Esophagus (tissue), 2 donors: ENCODE results near the gene GLIS1. TPM values are rescaled to one million over a fixed set of nuclear protein-coding genes. Genes with fewer than 3 reads are reported as not detected.

ENCODE experiments used
- H3K27ac ChIP-seq, 2 donors: one replicate each; pipeline ENCODE4 v1.5.1; 2013; ENCODE audit warnings: low read depth in 2 of 2, mild to moderate bottlenecking in 2 of 2, inconsistent platforms in 1 of 2, low read length in 1 of 2, moderate library complexity in 1 of 2
- H3K27me3 ChIP-seq, 2 donors: one replicate each; pipeline ENCODE4 v1.6.1; 2013; ENCODE audit warnings: low read length in 2 of 2, control low read depth in 1 of 2, mild to moderate bottlenecking in 1 of 2; ENCODE audit not compliant: insufficient read depth in 2 of 2, control insufficient read depth in 1 of 2
- H3K36me3 ChIP-seq, 2 donors: one replicate each; pipeline ENCODE4 v1.6.1; 2013; ENCODE audit warnings: low read length in 1 of 2; ENCODE audit not compliant: control insufficient read depth in 2 of 2, insufficient read depth in 2 of 2
- H3K4me1 ChIP-seq, 2 donors: one replicate each; pipeline ENCODE4 v1.6.1; 2013; ENCODE audit warnings: low read length in 1 of 2; ENCODE audit not compliant: control insufficient read depth in 2 of 2, insufficient read depth in 2 of 2
- H3K4me3 ChIP-seq, 2 donors: one replicate each; pipeline ENCODE4 v1.5.1; 2013; ENCODE audit warnings: low read length in 2 of 2, mild to moderate bottlenecking in 2 of 2, low read depth in 1 of 2, moderate library complexity in 1 of 2
- H3K9me3 ChIP-seq, 2 donors: one replicate each; pipeline ENCODE4 v1.6.1; 2013; ENCODE audit warnings: mild to moderate bottlenecking in 2 of 2, low read depth in 1 of 2, low read length in 1 of 2, moderate library complexity in 1 of 2; ENCODE audit not compliant: control insufficient read depth in 2 of 2, insufficient read depth in 1 of 2
- WGBS, 2 donors: extraction: QIAGEN DNeasy Blood & Tissue Kit; methylation state at CpG; one replicate each; pipeline ENCODE4 v1.1.7; 2013; 5-methylcytosine and 5-hydroxymethylcytosine counted together
- polyA plus RNA-seq, 2 donors: library from polyadenylated mRNA; stranded (reverse); fragments of 200-250 nt; gene quantifications; one replicate each; pipeline ENCODE4 v1.2.3, GENCODE V29; 2013
- donor health status: healthy with polysubstance abuse.
- donor health status: Bipolar disorder and iron deficiency.

Gene GLIS1
- polyA plus RNA-seq: under 1 TPM; 0.18 TPM

DNA sequence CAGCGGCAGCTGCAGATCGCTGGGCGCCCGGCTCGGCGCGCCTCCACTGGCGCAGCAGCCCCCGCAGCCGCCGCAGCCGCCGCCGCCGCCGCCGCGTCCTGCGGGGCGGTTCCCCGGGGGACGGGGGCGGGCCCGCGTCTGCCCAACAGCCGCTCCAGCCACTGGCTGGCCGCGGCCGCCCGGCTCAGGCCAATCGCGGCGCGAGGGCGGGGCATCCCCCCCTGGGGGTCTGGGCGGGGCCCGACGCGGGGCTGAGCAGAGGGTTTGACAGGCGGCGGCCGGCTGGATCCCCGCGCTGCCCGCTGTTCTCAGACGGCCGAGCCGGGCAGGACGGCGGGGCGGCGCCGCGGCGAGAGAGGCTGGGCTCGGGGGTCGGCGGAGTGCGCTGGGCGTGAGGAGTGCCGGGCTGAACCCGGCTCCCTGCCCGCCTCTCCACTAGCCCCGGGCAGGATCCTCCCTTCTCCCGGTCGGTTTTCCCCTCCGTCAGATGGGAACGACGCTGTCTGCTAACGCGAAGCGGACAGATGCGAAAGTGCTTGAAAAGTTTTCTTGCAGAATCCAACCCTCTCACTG, at the start of gene GLIS1:
Gene GLIS1, minus strand, starts transcription at position 56 of the 573 bp plus-strand sequence. CDS start 1,100 bp downstream, outside the sequence.
- Histone ChIP-seq H3K4me3 (peak within 1 kb of the TSS; percentile 55 to 63), H3K27me3 (peaks cover 6 to 22% of the 10 kb centered on the region in 2 donors), H3K4me1 (peaks cover 4 to 10% of the 10 kb centered on the region in 2 donors), H3K9me3 (no peaks in the 10 kb centered on the region), H3K27ac (no peak within 1 kb of the TSS), H3K36me3 (no peaks in the 10 kb centered on the region)
- 0 to 1% methylated on average over 49 to 73 of the region's 73 CpGs for WGBS, 2 donors

GRCh38 chr1:53787655-53788054, 48.7 kb upstream of the GLIS1 start:
- no peaks in the 10 kb centered on the region for H3K9me3 ChIP-seq
- no peak overlapping the region for H3K4me3 ChIP-seq
- peaks cover 0 to 3% of the 10 kb centered on the region in 2 donors for H3K36me3 ChIP-seq
- no peaks in the 10 kb centered on the region for H3K27me3 ChIP-seq
- no peaks in the 10 kb centered on the region for H3K4me1 ChIP-seq
- 95 to 96% methylated on average over 3 of the region's 3 CpGs for WGBS, 2 donors
- H3K27ac ChIP-seq: no peak overlapping the region

DNA sequence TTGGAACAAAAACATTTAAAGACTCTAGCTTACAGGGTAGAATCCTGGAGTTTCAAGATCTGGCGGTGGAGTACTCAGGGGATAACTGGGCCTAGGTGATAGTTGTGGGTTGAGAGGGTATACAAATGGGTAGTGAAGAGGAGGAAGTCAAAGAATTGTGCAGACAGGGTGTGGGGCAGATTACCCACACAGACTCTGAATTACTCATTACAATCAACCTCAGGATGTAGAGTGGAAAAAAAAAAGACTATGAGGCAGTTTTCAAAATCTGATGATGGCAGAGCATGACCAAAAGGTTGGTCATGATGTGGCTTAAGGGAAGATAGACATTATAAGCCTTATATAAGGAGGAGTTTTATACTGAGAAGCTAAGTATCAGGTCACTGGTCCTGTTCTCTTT, 44.1 kb upstream of the GLIS1 start:
- Histone ChIP-seq H3K9me3 (no peaks in the 10 kb centered on the region), H3K4me1 (no peaks in the 10 kb centered on the region), H3K36me3 (peaks cover 0 to 3% of the 10 kb centered on the region in 2 donors), H3K27ac (no peak overlapping the region), H3K4me3 (no peak overlapping the region), H3K27me3 (no peaks in the 10 kb centered on the region)
- WGBS, 2 donors: 81 to 85% methylated on average over 1 of the region's 1 CpG

GRCh38 chr1:53781654-53782053, 42.7 kb upstream of the GLIS1 start:
- peaks cover 1 to 2% of the 10 kb centered on the region in 2 donors for H3K36me3 ChIP-seq
- H3K4me1 ChIP-seq: no peaks in the 10 kb centered on the region
- WGBS, 2 donors: 83 to 86% methylated on average over 3 of the region's 3 CpGs
- H3K27ac ChIP-seq: no peak overlapping the region
- no peaks in the 10 kb centered on the region for H3K27me3 ChIP-seq
- H3K4me3 ChIP-seq: no peak overlapping the region
- no peaks in the 10 kb centered on the region for H3K9me3 ChIP-seq

GRCh38 chr1:53777272-53777671, 38.3 kb upstream of the GLIS1 start:
- Histone ChIP-seq H3K4me3 (no peak overlapping the region), H3K4me1 (no peaks in the 10 kb centered on the region), H3K36me3 (peaks cover 0 to 4% of the 10 kb centered on the region in 2 donors), H3K27me3 (no peaks in the 10 kb centered on the region), H3K9me3 (no peaks in the 10 kb centered on the region), H3K27ac (no peak overlapping the region)
- WGBS, 2 donors: 40 to 95% methylated on average over 1 of the region's 1 CpG

DNA sequence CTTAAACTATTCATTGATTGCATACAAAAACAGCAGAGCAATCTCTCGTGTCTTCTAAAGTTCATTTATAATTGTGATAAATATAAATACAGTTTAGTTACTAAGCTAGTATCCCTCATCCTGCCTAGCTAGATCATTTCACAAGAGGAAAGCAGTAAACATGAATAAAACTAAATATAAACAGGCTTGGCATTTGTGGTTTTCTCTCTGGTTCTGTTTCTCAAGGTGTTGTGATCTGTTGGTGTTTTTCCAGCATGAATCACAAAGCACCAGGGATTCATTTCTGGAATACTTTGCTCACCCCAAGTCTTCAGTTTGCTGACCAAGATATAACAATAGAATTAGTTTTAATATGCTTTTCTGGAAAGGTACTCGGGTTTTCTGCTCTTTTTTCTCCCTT, 32.7 kb upstream of the GLIS1 start:
- H3K4me3 ChIP-seq: no peak overlapping the region
- no peaks in the 10 kb centered on the region for H3K4me1 ChIP-seq
- H3K36me3 ChIP-seq: peaks cover 0 to 1% of the 10 kb centered on the region in 2 donors
- 77 to 93% methylated on average over 2 of the region's 2 CpGs for WGBS, 2 donors
- no peaks in the 10 kb centered on the region for H3K9me3 ChIP-seq
- no peak overlapping the region for H3K27ac ChIP-seq
- H3K27me3 ChIP-seq: no peaks in the 10 kb centered on the region

- Histone ChIP-seq H3K27ac (no peak overlapping the region), H3K4me1 (no peaks in the 10 kb centered on the region), H3K9me3 (no peaks in the 10 kb centered on the region), H3K27me3 (no peaks in the 10 kb centered on the region), H3K36me3 (peaks cover 0 to 1% of the 10 kb centered on the region in 2 donors), H3K4me3 (no peak overlapping the region)
- 97 to 100% methylated on average over 1 of the region's 1 CpG for WGBS, 2 donors
Observed at GRCh38 chr1:53769780-53770179, 30.8 kb upstream of the GLIS1 start.

GRCh38 chr1:53769184-53769583, 30.2 kb upstream of the GLIS1 start:
- WGBS, 2 donors: 96 to 97% methylated on average over 1 of the region's 1 CpG
- peaks cover 0 to 1% of the 10 kb centered on the region in 2 donors for H3K36me3 ChIP-seq
- no peaks in the 10 kb centered on the region for H3K27me3 ChIP-seq
- no peak overlapping the region for H3K27ac ChIP-seq
- no peak overlapping the region for H3K4me3 ChIP-seq
- no peaks in the 10 kb centered on the region for H3K9me3 ChIP-seq
- H3K4me1 ChIP-seq: no peaks in the 10 kb centered on the region

DNA sequence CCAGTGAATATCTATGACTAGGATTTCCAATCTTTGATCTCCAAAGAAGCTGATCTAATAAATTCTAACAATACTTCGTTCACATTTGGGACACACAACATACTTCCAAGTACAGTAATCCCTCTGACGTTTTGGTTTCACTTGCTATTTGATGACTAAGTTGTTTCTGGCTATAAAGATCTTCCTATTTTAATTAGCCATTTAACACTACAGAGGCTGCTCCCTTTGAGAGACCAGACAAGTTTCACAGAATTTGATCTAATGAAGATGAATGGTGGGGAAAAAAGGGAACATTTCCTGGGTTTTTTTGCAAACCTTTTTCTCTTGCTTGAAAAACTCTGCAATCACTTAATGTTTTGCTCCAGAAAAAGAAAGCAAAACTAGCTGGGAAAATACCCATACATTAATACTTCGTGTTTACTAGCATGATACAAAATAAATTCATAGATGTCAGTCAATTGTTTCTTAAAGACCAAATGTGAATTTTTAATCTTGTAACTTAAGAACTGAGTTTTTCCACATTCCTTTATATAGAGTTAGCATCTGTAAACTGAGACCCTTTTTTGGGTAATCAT, 28.0 kb upstream of the GLIS1 start:
- Histone ChIP-seq H3K4me1 (no peaks in the 10 kb centered on the region), H3K4me3 (no peak overlapping the region), H3K9me3 (no peaks in the 10 kb centered on the region), H3K27me3 (no peaks in the 10 kb centered on the region), H3K27ac (no peak overlapping the region), H3K36me3 (peaks cover 0 to 3% of the 10 kb centered on the region in 2 donors)
- WGBS, 2 donors: 20 to 25% methylated on average over 3 of the region's 3 CpGs

- Histone ChIP-seq H3K4me3 (no peak overlapping the region), H3K27me3 (no peaks in the 10 kb centered on the region), H3K4me1 (no peaks in the 10 kb centered on the region), H3K27ac (no peak overlapping the region), H3K36me3 (peaks cover 0 to 3% of the 10 kb centered on the region in 2 donors), H3K9me3 (no peaks in the 10 kb centered on the region)
- WGBS, 2 donors: 78 to 83% methylated on average over 3 of the region's 3 CpGs
Observed at GRCh38 chr1:53766194-53766742, 27.3 kb upstream of the GLIS1 start.
